Measurements from ENCODE around the gene INS. TPM values are rescaled to one million over a fixed set of nuclear protein-coding genes. Genes with fewer than 3 reads are reported as not detected.

Gene INS
- total and polyA plus RNA-seq, 2 of the 13 experiments (the other 11 are each of a cell fraction or from before 2014, with no cell fraction given): not detected

- H3K27me3 ChIP-seq (ENCODE audit: control insufficient read depth in 1 of 2, insufficient read depth in 2 of 2, low read length in 2 of 2): peaks cover 4 to 70% of the 10 kb centered on the region in 2 experiments
- no peak overlapping the region for H3K9ac ChIP-seq (ENCODE audit: insufficient read depth, low read depth, low read length)
- intact Hi-C loops (cut with micrococcal nuclease; ENCODE audit: unreplicated experiment): loop anchor here (1.0 kb wide), 1 partner anchor 114 kb away; no protein-coding TSS in a partner anchor
- ATAC-seq: no peak
- no peak for FAIRE-seq
- in situ Hi-C loops (cut with HindIII; ENCODE audit: extremely low pct_ligation_motif_present, low pct_unique_long_range_greater_than_20kb): no loop called here
- DNase-seq (ENCODE audit: low spot score): no peak
- ChIA-PET POLR2A (no interaction called here), CTCF (ENCODE audit: low intra/inter-chr PET ratio, low total read pairs) (interaction anchor here (2.3 kb wide), 1 partner anchor 114 kb away, joined by 28 read pairs; no protein-coding TSS in a partner anchor)
- no TSS peak for BruUV-seq (replicated peaks)
- no peaks in the 10 kb centered on the region for H3K36me3 ChIP-seq (replicated peaks in 1 of 2; ENCODE audit: control insufficient read depth in 1 of 2, insufficient read depth in 2 of 2, low read length in 2 of 2)
- no peak overlapping the region for H3K4me3 ChIP-seq (replicated peaks in 1 of 3; ENCODE audit: insufficient read depth in 1 of 3, low read depth in 2 of 3, low read length in 3 of 3)
- no peak overlapping the region for H3K27ac ChIP-seq (ENCODE audit: extremely low read length, insufficient read depth, low read length)
- H3K79me2 ChIP-seq (ENCODE audit: insufficient read depth, low read length): no peaks in the 10 kb centered on the region
- no peaks in the 10 kb centered on the region for H3K9me3 ChIP-seq (ENCODE audit: low read length)
- H3K4me1 ChIP-seq (ENCODE audit: insufficient read depth, low read length): peaks cover 9% of the 10 kb centered on the region
- H4K20me1 ChIP-seq (ENCODE audit: insufficient read depth, low read length): no peaks in the 10 kb centered on the region
- WGBS (ENCODE audit: low lambda C conversion rate): 48% methylated on average over 5 of the region's 23 CpGs
- no peak overlapping the region for H3K4me2 ChIP-seq (ENCODE audit: low read depth, low read length)
- no peak overlapping the region for H2AFZ ChIP-seq (ENCODE audit: low read length)
- TF ChIP-seq ZXDC (CRISPR knock-in tag; IDR thresholded peaks at IDR 0.05): no peak
- no peak for TF ChIP-seq ZNF383 (CRISPR knock-in tag; IDR thresholded peaks at IDR 0.05; ENCODE audit: borderline replicate concordance)
- TF ChIP-seq BHLHE40 (IDR thresholded peaks at IDR 0.05; ENCODE audit: low read length): no peak
- TF ChIP-seq NR2F6 (IDR thresholded peaks at IDR 0.05): no peak
- no peak for TF ChIP-seq NR2F6 (CRISPR knock-in tag; IDR thresholded peaks at IDR 0.05)
- no peak for TF ChIP-seq SATB2 (CRISPR knock-in tag; IDR thresholded peaks at IDR 0.05)
- no peak for TF ChIP-seq MATR3 (CRISPR knock-in tag; IDR thresholded peaks at IDR 0.05)
- no peak for TF ChIP-seq ZNF432 (CRISPR knock-in tag; IDR thresholded peaks at IDR 0.05; ENCODE audit: borderline replicate concordance)
- no peak for TF ChIP-seq PHB2 (IDR thresholded peaks at IDR 0.05; ENCODE audit: partially characterized antibody)
- TF ChIP-seq PLSCR1 (CRISPR knock-in tag; IDR thresholded peaks at IDR 0.05; ENCODE audit: borderline replicate concordance): no peak
- TF ChIP-seq EEA1 (CRISPR knock-in tag; IDR thresholded peaks at IDR 0.05; ENCODE audit: borderline replicate concordance): no peak
- TF ChIP-seq ZNF891 (CRISPR knock-in tag; IDR thresholded peaks at IDR 0.05): no peak
- TF ChIP-seq ZNF367 (CRISPR knock-in tag; IDR thresholded peaks at IDR 0.05; ENCODE audit: borderline replicate concordance): no peak
- no peak for TF ChIP-seq ZNF143 (CRISPR knock-in tag; IDR thresholded peaks at IDR 0.05)
- TF ChIP-seq JDP2 (CRISPR knock-in tag; IDR thresholded peaks at IDR 0.05; ENCODE audit: borderline replicate concordance): no peak
- TF ChIP-seq ZNF333 (CRISPR knock-in tag; IDR thresholded peaks at IDR 0.05; ENCODE audit: borderline replicate concordance): no peak
- TF ChIP-seq FOXA3 (CRISPR knock-in tag; IDR thresholded peaks at IDR 0.05): no peak
- no peak for TF ChIP-seq HOXD1 (CRISPR knock-in tag; IDR thresholded peaks at IDR 0.05)
Observed at GRCh38 chr11:2185324-2186085, 24.5 kb upstream of the INS start.

Data from HepG2 (cell line).